PC-3 (cell line): ENCODE measurements around the gene HMCN2. TPM values are rescaled to one million over a fixed set of nuclear protein-coding genes. Genes with fewer than 3 reads are reported as not detected.
A peak's percentile ranks its signal among the peaks of the same experiment; 100 is the strongest.

Experiments used
- ATAC-seq: fragments of 200-7000 bp; cut with Tn5 transposase; 2 replicates; pipeline ENCODE4 v1.9.1; 2020; ENCODE audit warnings: mild to moderate bottlenecking, moderate library complexity
- BruUV-seq: library from RNA; stranded (reverse); fragments of 400-500 nt; replicated peaks from 2 replicates; lab custom pipeline; 2021; lab: Mats Ljungman, UMichigan
- CTCF ChIA-PET: fragments of 300-600 bp; sonication (Branson Sonifier 250); formaldehyde crosslinking; loops from one replicate; lab custom pipeline; 2022; ENCODE audit warnings: antibody characterized with exemption; lab: Charles Lee
- POLR2A ChIA-PET: fragments of 300-600 bp; sonication (Branson Sonifier 250); formaldehyde crosslinking; loops from one replicate; lab custom pipeline; 2022; ENCODE audit warnings: antibody characterized with exemption; ENCODE audit not compliant: unreplicated experiment; lab: Charles Lee
- DNase-seq: peaks from one replicate; pipeline ENCODE4 v3.0.0-alpha.2; 2015
- H2AFZ ChIP-seq: fragments of 300-600 bp; sonication (generic); 2 replicates; pipeline ENCODE4 v1.6.0; 2016; ENCODE audit warnings: antibody characterized with exemption, low read length
- H3F3A ChIP-seq: fragments of 300-600 bp; sonication (generic); one replicate; pipeline ENCODE4 v1.6.0; 2017; ENCODE audit warnings: antibody characterized with exemption, low read length, control low read depth, mild to moderate bottlenecking; ENCODE audit not compliant: unreplicated experiment
- H3K27ac ChIP-seq: fragments of 300-600 bp; sonication (generic); 2 replicates; pipeline ENCODE4 v1.5.1; 2016; ENCODE audit warnings: mild to moderate bottlenecking, low read length
- H3K27me3 ChIP-seq: fragments of 300-600 bp; sonication (generic); 2 replicates; pipeline ENCODE4 v1.6.1; 2016; ENCODE audit warnings: low read length, mixed read lengths
- H3K36me3 ChIP-seq: fragments of 300-600 bp; sonication (generic); 2 replicates; pipeline ENCODE4 v1.6.1; 2016; ENCODE audit warnings: low read depth, mixed run types, low read length, mixed read lengths
- H3K4me1 ChIP-seq: fragments of 300-600 bp; sonication (generic); 2 replicates; pipeline ENCODE4 v1.5.1; 2016; ENCODE audit warnings: low read length; ENCODE audit not compliant: insufficient read depth
- H3K4me2 ChIP-seq: fragments of 300-600 bp; sonication (generic); 2 replicates; pipeline ENCODE4 v1.6.0; 2016; ENCODE audit warnings: low read length
- H3K4me3 ChIP-seq: fragments of 300-600 bp; sonication (generic); 2 replicates; pipeline ENCODE4 v1.5.1; 2016; ENCODE audit warnings: mild to moderate bottlenecking, low read length, mixed read lengths
- H3K79me2 ChIP-seq: fragments of 300-600 bp; sonication (generic); 2 replicates; pipeline ENCODE4 v1.6.1; 2017; ENCODE audit warnings: low read length, mixed read lengths
- H3K9ac ChIP-seq: fragments of 300-600 bp; sonication (generic); 2 replicates; pipeline ENCODE4 v1.6.0; 2016; ENCODE audit warnings: mild to moderate bottlenecking, low read length
- H3K9me2 ChIP-seq: fragments of 300-600 bp; sonication (generic); replicated peaks from 2 replicates; pipeline ENCODE4 v1.6.1; 2016; ENCODE audit warnings: mixed run types, low read length, mixed read lengths
- H3K9me3 ChIP-seq: fragments of 300-600 bp; sonication (generic); 2 replicates; pipeline ENCODE4 v1.6.1; 2016; ENCODE audit warnings: low read length, mixed read lengths
- H4K20me1 ChIP-seq: fragments of 300-600 bp; sonication (generic); 2 replicates; pipeline ENCODE4 v1.6.1; 2016; ENCODE audit warnings: low read length, mixed read lengths
- CTCF ChIP-seq: fragments of 300-600 bp; sonication (generic); conservative IDR thresholded peaks from 2 replicates; pipeline ENCODE4 v1.5.1; 2017; ENCODE audit warnings: antibody characterized with exemption, low read depth, mild to moderate bottlenecking, low read length
- EZH2 ChIP-seq: fragments of 300-600 bp; sonication (generic); IDR thresholded peaks from one replicate; pipeline ENCODE4 v1.6.1; 2017; ENCODE audit warnings: antibody characterized with exemption, mild to moderate bottlenecking, low read length; ENCODE audit not compliant: unreplicated experiment
- EZH2phosphoT487 ChIP-seq: fragments of 300-600 bp; sonication (generic); IDR thresholded peaks from 2 replicates; pipeline ENCODE4 v1.6.1; 2018; ENCODE audit warnings: mild to moderate bottlenecking, antibody characterized with exemption, low read length, borderline replicate concordance
- intact Hi-C: fragments of 100-400 bp; cut with micrococcal nuclease; formaldehyde crosslinking; loops from 2 replicates; pipeline ENCODE4 v1.9.0; 2023
- total RNA-seq: library from RNA; depleted of rRNA; stranded (reverse); fragments of >200 nt; gene quantifications from 2 replicates; pipeline ENCODE4 v1.2.3, GENCODE V29; 2014

The HMCN2 gene
- total RNA-seq, 1 experiment from 2014 or later, result 0.11 TPM

- CTCF ChIA-PET, result no interaction called here
- POLR2A ChIA-PET, result no interaction called here
- intact Hi-C loops, result no loop called here
Measured at GRCh38 chr9:130454096-130454811, 188.7 kb downstream of the HMCN2 start.

GRCh38 chr9:130454812-130455325, 189.3 kb downstream of the HMCN2 start:
- Histone ChIP-seq H3K4me2 (no peak overlapping the region), H3K9me3 (no peaks in the 10 kb centered on the region), H3F3A (no peaks in the 10 kb centered on the region), H3K9me2 (no peaks in the 10 kb centered on the region), H3K4me3 (no peak overlapping the region), H2AFZ (no peak overlapping the region), H4K20me1 (no peaks in the 10 kb centered on the region), H3K4me1 (peaks cover 12% of the 10 kb centered on the region; the same call in 1 of the 2 replicates), H3K79me2 (no peaks in the 10 kb centered on the region), H3K27ac (no peak overlapping the region), H3K9ac (no peak overlapping the region), H3K36me3 (no peaks in the 10 kb centered on the region), H3K27me3 (no peaks in the 10 kb centered on the region)
- TSS peak; percentile 17 for BruUV-seq
- ChIA-PET CTCF (no interaction called here), POLR2A (no interaction called here)
- no peak for DNase-seq
- no peak for TF ChIP-seq CTCF
- TF ChIP-seq EZH2, result no peak
- no peak for TF ChIP-seq EZH2phosphoT487
- no peak for ATAC-seq
- intact Hi-C loops, result no loop called here

More at GRCh38 chr9:130454096-130454811, 188.7 kb downstream of the HMCN2 start:
- H3K79me2 ChIP-seq, result no peaks in the 10 kb centered on the region
- no peaks in the 10 kb centered on the region for H3K9me3 ChIP-seq
- H3K27me3 ChIP-seq, result no peaks in the 10 kb centered on the region
- no peaks in the 10 kb centered on the region for H3K9me2 ChIP-seq
- no peaks in the 10 kb centered on the region for H3K36me3 ChIP-seq
- no peak overlapping the region for H3K9ac ChIP-seq
- no peaks in the 10 kb centered on the region for H4K20me1 ChIP-seq
- peaks cover 12% of the 10 kb centered on the region; the same call in 1 of the 2 replicates for H3K4me1 ChIP-seq
- H3K4me3 ChIP-seq, result no peak overlapping the region
- no peak for TF ChIP-seq EZH2phosphoT487
- no peak for TF ChIP-seq CTCF
- no peak for TF ChIP-seq EZH2
- no peak overlapping the region for H3K27ac ChIP-seq
- no peaks in the 10 kb centered on the region for H3F3A ChIP-seq
- no peak overlapping the region for H2AFZ ChIP-seq
- DNase-seq (no peak), ATAC-seq (no peak)
- H3K4me2 ChIP-seq, result no peak overlapping the region
- BruUV-seq, result no TSS peak
